ENCODE results near the gene SPPL2C.
A peak's percentile ranks its signal among the peaks of the same experiment; 100 is the strongest.

SPPL2C gene

GRCh38 chr17:45833920-45834319, 10.8 kb upstream of the SPPL2C start:
- DNase-seq = no peak

- DNase-seq = no peak
Measured at GRCh38 chr17:45834471-45835396, 9.9 kb upstream of the SPPL2C start.

GRCh38 chr17:45835481-45835880, 9.2 kb upstream of the SPPL2C start:
- no peak for DNase-seq

GRCh38 chr17:45836047-45837044, 8.3 kb upstream of the SPPL2C start:
- DNase-seq = no peak

GRCh38 chr17:45837187-45837586, 7.5 kb upstream of the SPPL2C start:
- no peak for DNase-seq

GRCh38 chr17:45837603-45838002, 7.1 kb upstream of the SPPL2C start:
- no peak for DNase-seq

- no peak for DNase-seq
Measured at GRCh38 chr17:45838751-45839295, 5.9 kb upstream of the SPPL2C start.

GRCh38 chr17:45839442-45839841, 5.2 kb upstream of the SPPL2C start:
- DNase-seq = no peak

GRCh38 chr17:45841186-45841585, 3.5 kb upstream of the SPPL2C start:
- DNase-seq = no peak

- DNase-seq = peak in 1 of 2 experiments; percentile 5
Measured at GRCh38 chr17:45841883-45842525, 2.7 kb upstream of the SPPL2C start.

- no peak for DNase-seq
Measured at GRCh38 chr17:45843722-45844121, 959 bp upstream of the SPPL2C start.

GRCh38 chr17:45845376-45846185, 900 bp downstream of the SPPL2C start:
- DNase-seq = no peak

- DNase-seq = no peak
Measured at GRCh38 chr17:45846223-45846622, 1.5 kb downstream of the SPPL2C start.

- no peak for DNase-seq
Measured at GRCh38 chr17:45846646-45847045, 2.0 kb downstream of the SPPL2C start.

GRCh38 chr17:45847101-45847500, 2.4 kb downstream of the SPPL2C start:
- no peak for DNase-seq

- DNase-seq = no peak
Measured at GRCh38 chr17:45847747-45848146, 3.1 kb downstream of the SPPL2C start.

GRCh38 chr17:45848405-45848804, 3.7 kb downstream of the SPPL2C start:
- no peak for DNase-seq

GRCh38 chr17:45848868-45849535, 4.3 kb downstream of the SPPL2C start:
- no peak for DNase-seq

- DNase-seq = no peak
Measured at GRCh38 chr17:45849536-45849990, 4.9 kb downstream of the SPPL2C start.

- DNase-seq = no peak
Measured at GRCh38 chr17:45850011-45850410, 5.3 kb downstream of the SPPL2C start.

- no peak for DNase-seq
Measured at GRCh38 chr17:45850468-45850867, 5.8 kb downstream of the SPPL2C start.
